Measurements from ENCODE around the gene SPECC1L. TPM values are rescaled to one million over a fixed set of nuclear protein-coding genes. Genes with fewer than 3 reads are reported as not detected.

SPECC1L gene
- total and polyA plus RNA-seq, 2 of the 8 experiments (the other 6 are each of a cell fraction or from before 2014, with no cell fraction given): 15.7 to 61.6 TPM

DNA sequence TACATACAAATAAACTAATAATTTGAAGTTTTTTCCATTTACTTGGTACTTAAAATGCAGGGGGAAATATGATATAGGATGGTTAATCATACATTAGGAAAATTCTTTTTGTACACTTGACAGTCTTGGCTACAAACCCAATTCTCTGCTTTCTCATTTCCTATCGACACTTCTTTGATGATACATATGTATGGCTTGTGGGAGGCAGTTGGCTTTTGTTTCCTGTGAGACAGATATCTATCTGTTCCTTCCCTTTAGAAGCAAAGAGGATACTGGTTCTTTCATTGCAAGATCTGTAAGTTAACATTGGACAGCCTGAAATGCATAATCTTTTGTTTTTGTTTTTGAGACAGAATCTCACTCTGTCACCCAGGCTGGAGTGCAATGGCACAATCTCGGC, 108.9 kb downstream of the SPECC1L start (continued):
- TF ChIP-seq TAF7 (optimal IDR thresholded peaks at IDR 0.05; ENCODE audit: borderline replicate concordance, low read depth, low read length): no peak
- no peak for TF ChIP-seq SIN3A (conservative IDR thresholded peaks at IDR 0.05 in 1 of 2, IDR thresholded peaks at IDR 0.05 in 1 of 2; ENCODE audit: low read depth in 1 of 2, low read length in 2 of 2)
- no peak for TF ChIP-seq SUZ12 (IDR thresholded peaks at IDR 0.05; ENCODE audit: low read length)
